ENCODE data around the gene SLC28A3.

SLC28A3 gene

DNA sequence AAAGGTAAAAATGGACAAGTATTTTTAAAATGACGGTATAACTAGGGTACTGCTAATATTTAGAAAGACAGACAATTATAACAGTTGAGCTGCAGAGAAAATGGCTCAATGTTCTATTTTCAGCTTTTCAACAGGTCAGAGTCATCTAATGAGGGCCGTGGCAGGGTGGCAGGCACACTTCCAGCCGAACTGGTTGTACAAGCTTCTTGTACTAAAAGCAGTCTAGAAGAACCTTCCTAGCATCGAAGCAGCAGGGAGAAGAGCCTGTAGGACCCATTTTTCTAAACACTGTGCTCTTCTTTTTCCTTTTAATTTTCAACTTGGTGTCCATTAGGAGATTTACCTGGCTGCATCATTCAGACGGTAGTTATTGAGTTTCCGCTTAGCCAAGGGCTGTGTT is 85.6 kb downstream of the SLC28A3 start:
- no peak for DNase-seq (ENCODE audit: low read depth in 2 of 2, low spot score in 1 of 2)

DNA sequence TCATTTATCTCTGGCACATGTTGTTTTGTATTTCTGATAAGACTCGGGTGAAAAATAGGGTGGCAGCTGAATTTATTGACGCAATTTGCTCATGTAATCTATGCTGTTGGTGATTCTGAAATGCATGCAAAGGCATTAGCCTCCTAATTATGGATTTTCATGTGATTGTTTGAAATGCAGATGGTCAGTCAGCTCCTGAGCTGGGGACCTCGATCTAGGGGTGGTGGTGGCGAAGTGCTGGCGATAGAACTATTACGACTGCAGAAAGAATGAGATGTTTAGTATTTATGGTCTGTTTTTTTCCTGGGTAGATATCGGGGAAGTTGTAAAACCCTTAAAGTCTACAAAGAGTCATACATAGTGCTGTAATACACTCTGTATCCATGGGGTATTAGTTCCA is 88.6 kb downstream of the SLC28A3 start:
- DNase-seq (ENCODE audit: low read depth in 2 of 2, low spot score in 1 of 2): no peak

- no peak for DNase-seq (ENCODE audit: low read depth in 2 of 2, low spot score in 1 of 2)
Observed at GRCh38 chr9:84241817-84242373, 98.7 kb downstream of the SLC28A3 start.

GRCh38 chr9:84239343-84239742 is 101.2 kb downstream of the SLC28A3 start:
- no peak for DNase-seq (ENCODE audit: low read depth in 2 of 2, low spot score in 1 of 2)

DNA sequence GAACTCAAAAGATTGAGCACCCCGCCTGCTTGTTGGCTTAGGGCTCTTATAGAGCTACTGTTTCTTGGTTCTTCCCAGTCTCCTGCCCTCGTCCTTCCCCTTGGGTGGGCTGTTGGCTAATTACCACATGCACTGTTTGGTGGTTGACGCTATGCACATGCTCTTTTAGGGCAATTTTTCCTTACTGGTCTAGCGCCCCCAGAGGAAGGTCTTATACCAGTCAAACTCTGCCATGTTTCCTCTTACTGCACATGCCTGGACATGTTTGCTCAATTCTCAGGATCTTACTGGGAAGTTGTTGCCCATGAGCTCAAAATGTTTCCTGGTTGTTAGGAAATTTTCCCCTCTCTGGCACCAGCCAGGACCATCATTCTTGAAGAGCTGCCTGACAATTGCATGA is 101.9 kb downstream of the SLC28A3 start:
- no peak for DNase-seq (ENCODE audit: low read depth in 2 of 2, low spot score in 1 of 2)

DNA sequence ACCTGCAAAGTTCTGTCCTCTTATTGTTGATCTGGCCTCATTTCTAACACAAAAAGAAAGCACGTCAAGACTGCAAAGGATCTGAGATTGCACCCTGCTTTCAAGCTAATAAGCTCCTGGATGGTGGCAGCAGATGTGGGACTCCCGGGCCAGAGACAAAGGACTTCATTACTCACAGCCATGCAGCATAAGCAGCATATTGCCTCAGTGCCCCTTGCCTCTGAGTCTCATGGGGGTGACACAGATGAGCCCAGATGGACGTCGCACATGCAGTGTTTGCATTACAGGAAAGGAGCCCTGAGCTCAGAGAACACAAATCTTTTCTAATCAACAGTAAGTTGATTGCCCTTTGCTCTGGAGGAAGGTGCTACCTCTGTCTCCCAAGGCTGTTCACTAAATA is 105.0 kb downstream of the SLC28A3 start:
- no peak for DNase-seq (ENCODE audit: low read depth in 2 of 2, low spot score in 1 of 2)

- DNase-seq (ENCODE audit: low read depth in 2 of 2, low spot score in 1 of 2): no peak
Observed at GRCh38 chr9:84230355-84231145, 110.0 kb downstream of the SLC28A3 start.

- no peak for DNase-seq (ENCODE audit: low read depth in 2 of 2, low spot score in 1 of 2)
Observed at GRCh38 chr9:84229191-84229590, 111.4 kb downstream of the SLC28A3 start.

GRCh38 chr9:84228130-84228720 is 112.3 kb downstream of the SLC28A3 start:
- no peak for DNase-seq (ENCODE audit: low read depth in 2 of 2, low spot score in 1 of 2)

- DNase-seq (ENCODE audit: low read depth in 2 of 2, low spot score in 1 of 2): no peak
Observed at GRCh38 chr9:84226126-84226525, 114.4 kb downstream of the SLC28A3 start.
